Measurements from ENCODE around the gene CRACR2B. TPM values are rescaled to one million over a fixed set of nuclear protein-coding genes. Genes with fewer than 3 reads are reported as not detected.
A peak's percentile ranks its signal among the peaks of the same experiment; 100 is the strongest.

The CRACR2B gene
- total and polyA plus RNA-seq, 2 of the 8 experiments (the other 6 are each of a cell fraction or from before 2014, with no cell fraction given), result 18.2 to 26.4 TPM

GRCh38 chr11:862696-863022 is 34.9 kb downstream of the CRACR2B start (continued):
- TF ChIP-seq CHD7 (IDR thresholded peaks at IDR 0.05; ENCODE audit: insufficient replicate concordance, low read length), result no peak
- no peak for TF ChIP-seq RBBP5 (IDR thresholded peaks at IDR 0.05; ENCODE audit: borderline replicate concordance, low read depth, low read length)
- TF ChIP-seq CTBP2 (IDR thresholded peaks at IDR 0.05; ENCODE audit: borderline replicate concordance, insufficient read depth, insufficient read length, low read length), result no peak
- no peak for TF ChIP-seq FOSL1 (IDR thresholded peaks at IDR 0.05; ENCODE audit: insufficient read depth, low read depth, low read length)
- no peak for TF ChIP-seq JUN (IDR thresholded peaks at IDR 0.05; ENCODE audit: low read depth, low read length)
- TF ChIP-seq CBX5 (IDR thresholded peaks at IDR 0.05; ENCODE audit: low read depth, low read length), result no peak
- peak in 1 of 2 experiments; percentile 9; a peak in 1 of 3 replicates for TF ChIP-seq POLR2A (IDR thresholded peaks at IDR 0.05; ENCODE audit: control extremely low read depth in 1 of 2, low read depth in 2 of 2, low read length in 2 of 2)

All from H1 (cell line).